H9 (cell line): ENCODE measurements around the gene TIGD3. TPM values are rescaled to one million over a fixed set of nuclear protein-coding genes. Genes with fewer than 3 reads are reported as not detected.

Experiments used
- DNase-seq: peaks from one replicate; pipeline ENCODE4 v3.0.0-alpha.2; 2017
- H2AFZ ChIP-seq: one replicate; pipeline ENCODE4 v1.6.1; 2013; ENCODE audit warnings: mild to moderate bottlenecking, low read length, control low read depth, moderate library complexity
- H2AK5ac ChIP-seq: 2 replicates; pipeline ENCODE4 v1.6.1; 2013; ENCODE audit warnings: low read length, control low read depth, mixed read lengths; ENCODE audit not compliant: insufficient read length
- H2BK120ac ChIP-seq: one replicate; pipeline ENCODE4 v1.6.1; 2013; ENCODE audit warnings: low read depth, mild to moderate bottlenecking, low read length, control low read depth, inconsistent platforms; ENCODE audit not compliant: poor library complexity, severe bottlenecking
- H2BK12ac ChIP-seq: 2 replicates; pipeline ENCODE4 v1.6.1; 2013; ENCODE audit warnings: low read length, control low read depth, mixed read lengths, low read depth; ENCODE audit not compliant: insufficient read length
- H2BK15ac ChIP-seq: 2 replicates; pipeline ENCODE4 v1.6.1; 2013; ENCODE audit warnings: low read depth, low read length, control low read depth
- H2BK20ac ChIP-seq: one replicate; pipeline ENCODE4 v1.6.1; 2013; ENCODE audit warnings: low read depth, mild to moderate bottlenecking, low read length, control low read depth, inconsistent platforms; ENCODE audit not compliant: poor library complexity, severe bottlenecking
- H2BK5ac ChIP-seq: 2 replicates; pipeline ENCODE4 v1.6.1; 2013; ENCODE audit warnings: low read length, control low read depth, mixed read lengths; ENCODE audit not compliant: insufficient read length
- H3K14ac ChIP-seq: 2 replicates; pipeline ENCODE4 v1.6.1; 2013; ENCODE audit warnings: low read length, control low read depth; ENCODE audit not compliant: insufficient read depth
- H3K18ac ChIP-seq: 2 replicates; pipeline ENCODE4 v1.6.1; 2013; ENCODE audit warnings: low read depth, mild to moderate bottlenecking, mixed read lengths, low read length, control low read depth; ENCODE audit not compliant: insufficient read length
- H3K23ac ChIP-seq: 2 replicates; pipeline ENCODE4 v1.6.1; 2013; ENCODE audit warnings: low read length, control low read depth, mixed read lengths, low read depth; ENCODE audit not compliant: insufficient read length
- H3K23me2 ChIP-seq: 2 replicates; pipeline ENCODE4 v1.6.1; 2013; ENCODE audit warnings: low read depth, mild to moderate bottlenecking, mixed read lengths, low read length, control low read depth; ENCODE audit not compliant: insufficient read length, poor library complexity, severe bottlenecking
- H3K27ac ChIP-seq: 2 replicates; pipeline ENCODE4 v1.5.1; 2013; ENCODE audit warnings: low read length, control low read depth, mixed read lengths, low read depth; ENCODE audit not compliant: insufficient read length
- H3K27me3 ChIP-seq: 2 replicates; pipeline ENCODE4 v1.6.1; 2013; ENCODE audit warnings: low read length, control low read depth, inconsistent platforms; ENCODE audit not compliant: insufficient read depth
- H3K4ac ChIP-seq: 2 replicates; pipeline ENCODE4 v1.6.1; 2013; ENCODE audit warnings: low read depth, mild to moderate bottlenecking, control low read depth, inconsistent platforms, low read length, moderate library complexity
- H3K4me1 ChIP-seq: 2 replicates; pipeline ENCODE4 v1.6.1; 2013; ENCODE audit warnings: low read length, control low read depth, inconsistent platforms; ENCODE audit not compliant: insufficient read depth
- H3K4me2 ChIP-seq: 2 replicates; pipeline ENCODE4 v1.6.1; 2013; ENCODE audit warnings: low read length, control low read depth, mixed read lengths; ENCODE audit not compliant: insufficient read length, insufficient read depth
- H3K56ac ChIP-seq: 2 replicates; pipeline ENCODE4 v1.6.1; 2013; ENCODE audit warnings: low read depth, mild to moderate bottlenecking, mixed read lengths, low read length, control low read depth; ENCODE audit not compliant: insufficient read length
- H3K79me1 ChIP-seq: 2 replicates; pipeline ENCODE4 v1.6.1; 2013; ENCODE audit warnings: low read depth, mild to moderate bottlenecking, moderate library complexity, low read length, control low read depth, inconsistent platforms; ENCODE audit not compliant: insufficient read depth, poor library complexity, severe bottlenecking
- H3K79me2 ChIP-seq: 2 replicates; pipeline ENCODE4 v1.6.1; 2013; ENCODE audit warnings: low read length, control low read depth, inconsistent platforms; ENCODE audit not compliant: insufficient read depth
- H3K9ac ChIP-seq: 2 replicates; pipeline ENCODE4 v1.6.1; 2013; ENCODE audit warnings: low read length, control low read depth, mixed read lengths; ENCODE audit not compliant: insufficient read length; ENCODE audit errors: extremely low read depth
- H3K9me3 ChIP-seq: one replicate; pipeline ENCODE4 v1.6.1; 2013; ENCODE audit warnings: low read depth, low read length, inconsistent platforms; ENCODE audit not compliant: control insufficient read depth
- H3T11ph ChIP-seq: one replicate; pipeline ENCODE4 v1.6.1; 2013; ENCODE audit warnings: mild to moderate bottlenecking, low read length, control low read depth, inconsistent platforms
- H4K20me1 ChIP-seq: one replicate; pipeline ENCODE4 v1.6.1; 2013; ENCODE audit not compliant: control insufficient read depth, insufficient read length, insufficient read depth
- H4K5ac ChIP-seq: 2 replicates; pipeline ENCODE4 v1.6.1; 2013; ENCODE audit warnings: low read depth, mild to moderate bottlenecking, mixed read lengths, low read length, control low read depth; ENCODE audit not compliant: insufficient read length
- H4K8ac ChIP-seq: replicated peaks from 2 replicates; pipeline ENCODE4 v1.6.1; 2013; ENCODE audit warnings: low read length, control low read depth, mixed read lengths, low read depth; ENCODE audit not compliant: insufficient read length
- H4K91ac ChIP-seq: 2 replicates; pipeline ENCODE4 v1.6.1; 2013; ENCODE audit warnings: low read depth, mild to moderate bottlenecking, moderate library complexity, mixed read lengths, low read length, control low read depth; ENCODE audit not compliant: insufficient read length
- H3K27ac Mint-ChIP-seq, 3 experiments: 2 replicates in 2 of 3; 3 replicates in 1 of 3; pipeline ENCODE4 v1.8.0; 2020 to 2021; ENCODE audit warnings: mixed read lengths in 3 of 3, mild to moderate bottlenecking in 1 of 3, moderate library complexity in 1 of 3
- H3K27me3 Mint-ChIP-seq: 2 replicates; pipeline ENCODE4 v1.8.0; 2021; ENCODE audit warnings: low read depth, mild to moderate bottlenecking, moderate library complexity, mixed read lengths
- H3K36me3 Mint-ChIP-seq, 3 experiments: 2 replicates in 2 of 3; 3 replicates in 1 of 3; pipeline ENCODE4 v1.8.0; 2020 to 2021; ENCODE audit warnings: low read depth in 3 of 3, mixed read lengths in 3 of 3; ENCODE audit not compliant: insufficient read depth in 1 of 3
- H3K4me1 Mint-ChIP-seq, 2 experiments: 2 replicates each; pipeline ENCODE4 v1.8.0; 2020; ENCODE audit warnings: mixed read lengths in 2 of 2
- H3K4me3 Mint-ChIP-seq, 2 experiments: 2 replicates in 1 of 2; 3 replicates in 1 of 2; pipeline ENCODE4 v1.8.0; 2020 to 2021; ENCODE audit warnings: mild to moderate bottlenecking in 2 of 2, mixed read lengths in 2 of 2, moderate library complexity in 1 of 2
- H3K9me3 Mint-ChIP-seq, 2 experiments: 2 replicates in 1 of 2; 3 replicates in 1 of 2; pipeline ENCODE4 v1.8.0; 2020; ENCODE audit warnings: mild to moderate bottlenecking in 2 of 2, mixed read lengths in 2 of 2, moderate library complexity in 1 of 2
- CTCF ChIP-seq: fragments of 200-600 bp; sonication (generic); conservative IDR thresholded peaks from 3 replicates; pipeline ENCODE4 v1.8.0; 2021; ENCODE audit warnings: antibody characterized with exemption, mild to moderate bottlenecking
- WGBS: extraction: QIAGEN DNeasy Blood & Tissue Kit; methylation state at CpG from one replicate; pipeline ENCODE4 v1.1.7; 2013; ENCODE audit warnings: missing lambda C conversion rate, low lambda C conversion rate, mixed read lengths; ENCODE audit not compliant: insufficient read length; ENCODE audit errors: extremely low coverage; 5-methylcytosine and 5-hydroxymethylcytosine counted together
- total RNA-seq: library from RNA; stranded (reverse); gene quantifications from 2 replicates; pipeline ENCODE4 v1.2.1, GENCODE V29; 2021

The TIGD3 gene
- total RNA-seq, 1 experiment from 2014 or later, result 0.66 TPM

- peaks cover 3 to 44% (median 36%) of the 10 kb centered on the region in 3 experiments; a peak in 6 of 7 replicates for H3K36me3 Mint-ChIP-seq
- H4K5ac ChIP-seq, result no peak overlapping the region
- no peak overlapping the region for H3T11ph ChIP-seq
- no peak overlapping the region for H2BK12ac ChIP-seq
- peak overlapping the region in 1 of 3 experiments; percentile 80; a peak in 1 of 7 replicates for H3K27ac Mint-ChIP-seq
- no peak overlapping the region for H2BK120ac ChIP-seq
- H3K4me3 Mint-ChIP-seq, result no peak overlapping the region; a peak in 1 of 5 replicates
- H3K23me2 ChIP-seq, result no peaks in the 10 kb centered on the region
- H3K27me3 Mint-ChIP-seq, result no peaks in the 10 kb centered on the region
- H4K20me1 ChIP-seq, result no peaks in the 10 kb centered on the region
- no peak overlapping the region for H3K4ac ChIP-seq
- no peak overlapping the region for H4K91ac ChIP-seq
- H3K4me1 Mint-ChIP-seq, result peaks cover 0 to 17% of the 10 kb centered on the region in 2 experiments; a peak in 3 of 4 replicates
- no peak overlapping the region for H2AFZ ChIP-seq
- H2BK15ac ChIP-seq, result no peak overlapping the region
- no peak overlapping the region for H3K56ac ChIP-seq
- H2BK20ac ChIP-seq, result no peak overlapping the region
- H3K9me3 ChIP-seq, result no peaks in the 10 kb centered on the region
- H3K4me2 ChIP-seq, result no peak overlapping the region
- H4K8ac ChIP-seq, result no peak overlapping the region
- no peak overlapping the region for H3K27ac ChIP-seq
- no peak for TF ChIP-seq CTCF
- H3K23ac ChIP-seq, result no peak overlapping the region
- H3K18ac ChIP-seq, result no peak overlapping the region
- no peaks in the 10 kb centered on the region for H3K9me3 Mint-ChIP-seq
- H3K79me2 ChIP-seq, result no peaks in the 10 kb centered on the region
- no peaks in the 10 kb centered on the region for H3K4me1 ChIP-seq
- H2AK5ac ChIP-seq, result no peak overlapping the region
- H3K27me3 ChIP-seq, result no peaks in the 10 kb centered on the region
- H3K79me1 ChIP-seq, result no peaks in the 10 kb centered on the region
- no peak overlapping the region for H2BK5ac ChIP-seq
- no peak for DNase-seq
- H3K14ac ChIP-seq, result no peak overlapping the region
- WGBS, result no CpG with 5 or more reads among the region's 17 CpGs
- no peak overlapping the region for H3K9ac ChIP-seq
Observed at GRCh38 chr11:65400307-65401072, 45.9 kb downstream of the TIGD3 start.
